Measurements from ENCODE around the gene NEMP2. TPM values are rescaled to one million over a fixed set of nuclear protein-coding genes. Genes with fewer than 3 reads are reported as not detected.

The NEMP2 gene
- total and polyA plus RNA-seq, 2 of the 4 experiments (the other 2 are of a cell fraction): 1.1 to 1.3 TPM

- Histone ChIP-seq H3K79me1 (ENCODE audit: low read depth in 1 of 2, low read length in 2 of 2) (0 out of 4 replicates have a peak, but pooled peaks cover 0 to 2% of the 10 kb centered on the region in 2 experiments), H3K14ac (replicated peaks; ENCODE audit: low read depth, low read length) (no peak overlapping the region), H4K5ac (ENCODE audit: low read depth, low read length) (no peak overlapping the region), H2AK9ac (replicated peaks; ENCODE audit: low read depth, low read length, poor library complexity) (no peak overlapping the region), H3K18ac (ENCODE audit: low read depth, low read length) (no peak overlapping the region), H2BK120ac (ENCODE audit: low read depth, low read length) (no peak overlapping the region), H4K8ac (ENCODE audit: low read depth in 2 of 2, low read length in 2 of 2) (no peak overlapping the region), H3K9me3 (ENCODE audit: control insufficient read depth, insufficient read depth, low read length) (no peaks in the 10 kb centered on the region), H2BK5ac (ENCODE audit: low read depth, low read length, poor library complexity, severe bottlenecking) (no peak overlapping the region), H3K36me3 (ENCODE audit: control insufficient read depth, insufficient read depth, low read length) (peaks cover 1% of the 10 kb centered on the region; the same call in 1 of the 2 replicates), H2AFZ (replicated peaks; ENCODE audit: low read length, poor library complexity) (no peak overlapping the region), H4K91ac (ENCODE audit: insufficient read depth, low read depth, low read length) (no peak overlapping the region), H3K27me3 (ENCODE audit: control insufficient read depth, insufficient read depth, low read length) (no peaks in the 10 kb centered on the region), H3K23ac (ENCODE audit: low read depth, low read length) (no peak overlapping the region), H2BK15ac (ENCODE audit: low read depth, low read length) (no peak overlapping the region), H3K27ac (ENCODE audit: insufficient read depth, low read length) (no peak overlapping the region), H3K4me2 (ENCODE audit: low read depth, low read length) (no peak overlapping the region), H3K9me1 (ENCODE audit: insufficient read depth, low read length) (peaks cover 9% of the 10 kb centered on the region), H2AK5ac (ENCODE audit: low read depth, low read length) (no peak overlapping the region), H4K20me1 (ENCODE audit: insufficient read depth, low read length) (no peaks in the 10 kb centered on the region), H3K4me3 (ENCODE audit: insufficient read depth, low read depth, low read length) (no peak overlapping the region), H3K56ac (ENCODE audit: extremely low read depth, insufficient read depth, low read length) (no peak overlapping the region), H3K4ac (ENCODE audit: low read depth, low read length) (no peak overlapping the region), H2BK20ac (ENCODE audit: low read depth, low read length) (no peak overlapping the region), H3K4me1 (ENCODE audit: control insufficient read depth, insufficient read depth, low read length) (peaks cover 15% of the 10 kb centered on the region), H3K9ac (ENCODE audit: low read depth, low read length) (no peak overlapping the region)
- POLR2A ChIA-PET (ENCODE audit: unreplicated experiment): interaction anchor here (0.6 kb wide), 1 partner anchor 28 kb away, joined by 3 read pairs; no protein-coding TSS in a partner anchor
- BruUV-seq (replicated peaks): no TSS peak
- in situ Hi-C loops (cut with MboI; ENCODE audit: low sequenced_read_pairs) (loop anchor here (5.0 to 10.0 kb wide), 2 partner anchors 91 to 413 kb away; no protein-coding TSS in a partner anchor), intact Hi-C loops (cut with micrococcal nuclease) (no loop called here), dilution Hi-C loops (cut with HindIII; ENCODE audit: low sequenced_read_pairs, unreplicated experiment) (no loop called here)
- CTCF ChIA-PET: no interaction called here
- no peak for ATAC-seq (ENCODE audit: low read depth)
- no peak for DNase-seq
- TF ChIP-seq CTCF (conservative IDR thresholded peaks at IDR 0.05; ENCODE audit: low read depth, low read length): no peak
- no peak for TF ChIP-seq SMC3 (IDR thresholded peaks at IDR 0.05; ENCODE audit: low read depth, low read length)
- TF ChIP-seq BHLHE40 (IDR thresholded peaks at IDR 0.05; ENCODE audit: low read depth, low read length): no peak
- no peak for TF ChIP-seq RCOR1 (IDR thresholded peaks at IDR 0.05; ENCODE audit: insufficient replicate concordance, low read length)
- TF ChIP-seq CEBPB (IDR thresholded peaks at IDR 0.05; ENCODE audit: low read depth, low read length): no peak
- no CpG with 5 or more reads among the region's 1 CpG for WGBS, 2 experiments (ENCODE audit: extremely low coverage in 2 of 2, insufficient read length in 1 of 2)
These were observed 28.8 kb downstream of the NEMP2 start for GRCh38 chr2:190505696-190506095.
